Measurements from ENCODE around the gene EPHA3.

DNA sequence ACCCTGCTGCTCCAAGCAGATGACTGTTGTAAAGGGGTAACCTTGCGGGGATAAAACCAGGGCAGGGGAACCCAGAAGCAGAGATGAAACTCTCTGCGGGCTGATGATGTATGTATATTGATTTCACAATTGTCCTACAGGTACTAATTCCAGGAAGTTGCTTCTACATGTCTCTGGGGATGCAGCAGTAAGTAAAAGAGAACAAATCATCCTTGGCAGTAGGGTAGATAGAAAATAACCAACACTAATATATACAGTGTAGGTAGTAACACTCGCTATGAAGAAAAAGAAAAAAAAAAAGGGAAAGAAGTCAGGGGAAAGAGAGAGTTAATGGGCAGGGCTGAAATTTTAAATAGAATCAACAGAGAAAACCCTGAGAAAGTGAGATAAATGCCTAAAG is 50.2 kb downstream of the EPHA3 start:
- TF ChIP-seq, protein P1, sequence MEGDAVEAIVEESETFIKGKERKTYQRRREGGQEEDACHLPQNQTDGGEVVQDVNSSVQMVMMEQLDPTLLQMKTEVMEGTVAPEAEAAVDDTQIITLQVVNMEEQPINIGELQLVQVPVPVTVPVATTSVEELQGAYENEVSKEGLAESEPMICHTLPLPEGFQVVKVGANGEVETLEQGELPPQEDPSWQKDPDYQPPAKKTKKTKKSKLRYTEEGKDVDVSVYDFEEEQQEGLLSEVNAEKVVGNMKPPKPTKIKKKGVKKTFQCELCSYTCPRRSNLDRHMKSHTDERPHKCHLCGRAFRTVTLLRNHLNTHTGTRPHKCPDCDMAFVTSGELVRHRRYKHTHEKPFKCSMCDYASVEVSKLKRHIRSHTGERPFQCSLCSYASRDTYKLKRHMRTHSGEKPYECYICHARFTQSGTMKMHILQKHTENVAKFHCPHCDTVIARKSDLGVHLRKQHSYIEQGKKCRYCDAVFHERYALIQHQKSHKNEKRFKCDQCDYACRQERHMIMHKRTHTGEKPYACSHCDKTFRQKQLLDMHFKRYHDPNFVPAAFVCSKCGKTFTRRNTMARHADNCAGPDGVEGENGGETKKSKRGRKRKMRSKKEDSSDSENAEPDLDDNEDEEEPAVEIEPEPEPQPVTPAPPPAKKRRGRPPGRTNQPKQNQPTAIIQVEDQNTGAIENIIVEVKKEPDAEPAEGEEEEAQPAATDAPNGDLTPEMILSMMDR (IDR thresholded peaks at IDR 0.05; ENCODE audit: poor library complexity) = no peak
- no peak for TF ChIP-seq EZH2 (IDR thresholded peaks at IDR 0.05; ENCODE audit: borderline replicate concordance)
- no peak for TF ChIP-seq EZH2phosphoT487 (IDR thresholded peaks at IDR 0.05; ENCODE audit: low read depth, severe bottlenecking, unreplicated experiment)
